GM12878 (cell line): ENCODE data around the gene LAMB4. TPM values are rescaled to one million over a fixed set of nuclear protein-coding genes. Genes with fewer than 3 reads are reported as not detected.

Experiments used
- ATAC-seq: fragments of 200-7000 bp; cut with Tn5 transposase; 3 replicates; pipeline ENCODE4 v1.9.1; 2020; ENCODE audit warnings: mild to moderate bottlenecking, moderate library complexity
- BruUV-seq: library from RNA; stranded (reverse); fragments of 400-500 nt; replicated peaks from 2 replicates; lab custom pipeline; 2021; lab: Mats Ljungman, UMichigan
- CTCF ChIA-PET: fragments of 300-600 bp; sonication (Branson Sonifier 250); formaldehyde crosslinking; extraction: SDS; loops from one replicate; lab custom pipeline; 2021; ENCODE audit warnings: inconsistent platforms; lab: Yijun Ruan, JAX
- POLR2A ChIA-PET: fragments of 350-600 bp; formaldehyde crosslinking; extraction: SDS; loops from one replicate; lab custom pipeline; 2021; ENCODE audit warnings: inconsistent platforms; lab: Charles Lee
- RAD21 ChIA-PET: fragments of 300-600 bp; sonication (Branson Sonifier 250); formaldehyde crosslinking; loops from one replicate; lab custom pipeline; 2023; ENCODE audit warnings: antibody characterized with exemption; ENCODE audit not compliant: unreplicated experiment; lab: Charles Lee
- SMC1A ChIA-PET: fragments of 300-600 bp; sonication (Branson Sonifier 250); formaldehyde crosslinking; loops from one replicate; lab custom pipeline; 2023; ENCODE audit not compliant: unreplicated experiment, uncharacterized antibody; lab: Charles Lee
- DNase-seq: peaks from one replicate; pipeline ENCODE4 v3.0.0-alpha.2; 2011; ENCODE audit warnings: low read depth, low spot score
- FAIRE-seq: peaks from 3 replicates; lab custom pipeline; 2011; peaks lifted over from hg19 to GRCh38; lab: Jason Lieb, UNC
- H2AFZ ChIP-seq: 2 replicates; pipeline ENCODE4 v1.6.0; 2011; ENCODE audit warnings: low read depth, low read length, control low read depth; ENCODE audit not compliant: control insufficient read depth
- H3K27ac ChIP-seq: 2 replicates; pipeline ENCODE4 v1.5.1; 2011; ENCODE audit warnings: control low read depth; ENCODE audit not compliant: control insufficient read depth, insufficient read depth
- H3K27me3 ChIP-seq, 2 experiments: replicated peaks in 1 of 2; 2 replicates each; pipeline versions ENCODE4 v1.6.0 to v1.6.1; 2011; ENCODE audit warnings: low read length in 1 of 2; ENCODE audit not compliant: control insufficient read depth in 2 of 2, insufficient read depth in 2 of 2
- H3K36me3 ChIP-seq, 2 experiments: 2 replicates each; pipeline ENCODE4 v1.5.1; 2011; ENCODE audit warnings: low read length in 1 of 2; ENCODE audit not compliant: control insufficient read depth in 2 of 2, insufficient read depth in 2 of 2
- H3K4me1 ChIP-seq: 2 replicates; pipeline ENCODE4 v1.6.1; 2011; ENCODE audit warnings: mild to moderate bottlenecking, low read length, moderate library complexity, mixed read lengths; ENCODE audit not compliant: control insufficient read depth, insufficient read depth
- H3K4me2 ChIP-seq: 2 replicates; pipeline ENCODE4 v1.6.0; 2011; ENCODE audit warnings: control low read depth; ENCODE audit not compliant: control insufficient read depth, insufficient read depth
- H3K4me3 ChIP-seq: fragments of 200-600 bp; sonication (generic); 2 replicates; pipeline ENCODE4 v1.5.1; 2016
- H3K79me2 ChIP-seq: 2 replicates; pipeline ENCODE4 v1.6.0; 2011; ENCODE audit warnings: low read length; ENCODE audit not compliant: control insufficient read depth, insufficient read depth
- H3K9ac ChIP-seq: 2 replicates; pipeline ENCODE4 v1.8.0; 2011; ENCODE audit warnings: low read length, control low read depth, mixed read lengths; ENCODE audit not compliant: control insufficient read depth, insufficient read depth
- H3K9me3 ChIP-seq: replicated peaks from 3 replicates; pipeline ENCODE4 v1.5.1; 2011; ENCODE audit warnings: mild to moderate bottlenecking, low read length; ENCODE audit not compliant: control insufficient read depth, insufficient read depth
- H4K20me1 ChIP-seq: 2 replicates; pipeline ENCODE4 v1.6.0; 2011; ENCODE audit not compliant: control insufficient read depth, insufficient read depth
- BCLAF1 ChIP-seq: fragments of 450-650 bp; IDR thresholded peaks from 2 replicates; pipeline ENCODE4 v1.6.1; 2017; ENCODE audit warnings: antibody characterized with exemption, mild to moderate bottlenecking, moderate library complexity
- CBFB ChIP-seq: IDR thresholded peaks from 2 replicates; pipeline ENCODE4 v1.6.1; 2016; ENCODE audit warnings: antibody characterized with exemption, low read depth
- CHD4 ChIP-seq: fragments of 200-600 bp; sonication (generic); IDR thresholded peaks from 2 replicates; pipeline ENCODE4 v1.6.1; 2016; ENCODE audit warnings: mild to moderate bottlenecking
- E2F8 ChIP-seq: fragments of 450-650 bp; IDR thresholded peaks from 2 replicates; pipeline ENCODE4 v1.6.1; 2018; ENCODE audit warnings: mild to moderate bottlenecking, low read depth, moderate library complexity; ENCODE audit not compliant: partially characterized antibody
- HDAC6 ChIP-seq: fragments of 200-600 bp; sonication (generic); IDR thresholded peaks from one replicate; pipeline ENCODE4 v1.8.0; 2017; ENCODE audit warnings: antibody characterized with exemption; ENCODE audit not compliant: unreplicated experiment
- JUND ChIP-seq: IDR thresholded peaks from 2 replicates; pipeline ENCODE4 v1.6.1; 2012; ENCODE audit warnings: low read depth, mild to moderate bottlenecking, low read length, improper control_type of control experiment, moderate library complexity
- KAT2A ChIP-seq: conservative IDR thresholded peaks from 2 replicates; pipeline ENCODE4 v1.6.1; 2011; ENCODE audit warnings: low read depth, low read length; ENCODE audit not compliant: control insufficient read depth
- NBN ChIP-seq: fragments of 450-650 bp; IDR thresholded peaks from 2 replicates; pipeline ENCODE4 v1.6.1; 2016
- RELB ChIP-seq: fragments of 450-650 bp; IDR thresholded peaks from 2 replicates; pipeline ENCODE4 v1.6.1; 2017; ENCODE audit warnings: low read depth, mild to moderate bottlenecking, moderate library complexity
- SPI1 ChIP-seq: IDR thresholded peaks from 2 replicates; pipeline ENCODE4 v1.6.1; 2011; ENCODE audit warnings: low read depth, mild to moderate bottlenecking, low read length, moderate library complexity, borderline replicate concordance; ENCODE audit not compliant: insufficient read depth
- SREBF1 ChIP-seq: IDR thresholded peaks from 2 replicates; pipeline ENCODE4 v1.6.1; 2012; ENCODE audit warnings: mild to moderate bottlenecking, low read length
- TBL1XR1 ChIP-seq: IDR thresholded peaks from 2 replicates; pipeline ENCODE4 v1.6.1; 2012; ENCODE audit warnings: low read depth, low read length, improper control_type of control experiment
- ZBTB40 ChIP-seq: fragments of 450-650 bp; IDR thresholded peaks from 2 replicates; pipeline ENCODE4 v1.6.1; 2016; ENCODE audit warnings: mild to moderate bottlenecking, moderate library complexity, borderline replicate concordance
- WGBS: methylation state at CpG from one replicate; pipeline ENCODE4 v1.1.6; 2016; ENCODE audit warnings: low lambda C conversion rate; ENCODE audit not compliant: insufficient replicate concordance, insufficient coverage; ENCODE audit errors: missing lambda C conversion rate; 5-methylcytosine and 5-hydroxymethylcytosine counted together
- in situ Hi-C: fragments of 300-500 bp; cut with MboI; formaldehyde crosslinking; loops from 9 replicates; pipeline ENCODE4 v1.14.3; 2018; ENCODE audit warnings: mixed read lengths
- intact Hi-C: fragments of 100-400 bp; cut with micrococcal nuclease; formaldehyde crosslinking; loops from one replicate; pipeline ENCODE4 v1.14.2; 2022; ENCODE audit not compliant: unreplicated experiment
- polyA plus RNA-seq, 11 experiments: library from polyadenylated mRNA; depleted of rRNA in 4 of 11; unstranded in 6 of 11; stranded (reverse) in 5 of 11; fragments of >200 nt; fragmentation: Nextera tagmentation in 4 of 11; fragmentation: Illumina TruSeq in 1 of 11; extraction: Ambion mirVana in 4 of 11; extraction: Trizol in 1 of 11; gene quantifications; 1 replicate in 1 of 11; 2 replicates in 10 of 11; pipeline versions ENCODE4 v1.2.1 to v1.2.3, GENCODE V29; 2011 to 2016; ENCODE audit warnings: inconsistent platforms in 2 of 11, missing spikeins in 2 of 11, low read depth in 1 of 11
- total RNA-seq, 4 experiments: library from RNA; depleted of rRNA in 3 of 4; stranded (reverse); fragments of >200 nt in 3 of 4; fragmentation: Illumina TruSeq in 1 of 4; extraction: Trizol in 1 of 4; gene quantifications; 2 replicates each; pipeline versions ENCODE4 v1.2.1 to v1.2.3, GENCODE V29; 2013 to 2021

LAMB4 gene
- total and polyA plus RNA-seq, 10 of the 15 experiments (the other 5 are each of a cell fraction or from before 2014, with no cell fraction given) = 0.04 to 0.06 TPM; not detected in 8

DNA sequence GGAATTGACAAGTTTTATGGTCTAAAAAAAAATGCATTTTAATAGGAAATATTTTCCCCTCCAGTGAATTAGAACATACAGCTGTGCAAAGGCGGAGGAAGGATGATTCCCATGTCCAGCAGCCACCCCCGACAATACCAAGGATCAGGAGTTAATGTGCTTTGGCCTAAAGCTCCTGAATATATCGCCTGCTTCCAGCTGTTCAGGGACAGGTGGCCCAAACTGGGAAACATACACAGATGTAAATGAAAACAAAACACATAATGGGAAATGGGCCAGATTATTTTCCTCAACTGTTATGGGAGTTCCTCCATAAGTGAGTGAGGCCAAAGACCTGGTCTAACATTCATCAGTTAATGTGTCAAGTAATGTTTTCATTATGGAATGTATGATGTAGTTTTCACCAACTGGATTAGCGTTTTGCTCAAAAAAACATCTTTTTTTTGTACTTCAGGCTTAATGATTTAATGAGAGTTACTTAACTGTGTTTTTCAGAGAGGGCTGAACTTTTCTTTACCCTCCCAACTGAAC, 72.1 kb downstream of the LAMB4 start:
- no peaks in the 10 kb centered on the region for H4K20me1 ChIP-seq
- ChIA-PET POLR2A (no interaction called here), SMC1A (no interaction called here), RAD21 (no interaction called here), CTCF (no interaction called here)
- no peak overlapping the region for H3K27ac ChIP-seq
- H2AFZ ChIP-seq = no peak overlapping the region
- no peaks in the 10 kb centered on the region for H3K36me3 ChIP-seq
- H3K79me2 ChIP-seq = no peaks in the 10 kb centered on the region
- H3K9ac ChIP-seq = no peak overlapping the region
- WGBS = 21% methylated on average over 4 of the region's 4 CpGs
- H3K4me3 ChIP-seq = no peak overlapping the region
- H3K4me1 ChIP-seq = 0 out of 2 replicates have a peak, but pooled peaks cover 5% of the 10 kb centered on the region
- DNase-seq (no peak), FAIRE-seq (no peak), ATAC-seq (no peak)
- intact Hi-C loops (no loop called here), in situ Hi-C loops (no loop called here)
- no TSS peak for BruUV-seq
- peaks cover 2 to 3% of the 10 kb centered on the region in 2 experiments; a peak in 1 of 4 replicates for H3K27me3 ChIP-seq
- H3K4me2 ChIP-seq = no peak overlapping the region
- no peaks in the 10 kb centered on the region for H3K9me3 ChIP-seq
- TF ChIP-seq TBL1XR1 = no peak
- no peak for TF ChIP-seq JUND
- TF ChIP-seq HDAC6 = no peak
- no peak for TF ChIP-seq RELB
- no peak for TF ChIP-seq NBN
- no peak for TF ChIP-seq SREBF1
- TF ChIP-seq CHD4 = no peak
- no peak for TF ChIP-seq SPI1
- no peak for TF ChIP-seq CBFB
- TF ChIP-seq KAT2A = no peak
- TF ChIP-seq BCLAF1 = no peak
- TF ChIP-seq E2F8 = no peak
- no peak for TF ChIP-seq ZBTB40
